NCI-H69 (cell line): ENCODE results near the gene DISC1.
"Not testable (repeated sequence)": the region's sequence is repeated elsewhere in the genome, so short reads cannot be mapped to it uniquely, and the experiment has no call there.

Experiments used
- DNase-seq: peaks from one replicate; lab custom pipeline; 2025; lab: John Stamatoyannopoulos, UW

DISC1 gene

GRCh38 chr1:231626535-231626950 is at the start of gene DISC1:
DISC1 (plus strand) TSS chr1:231626790; CDS start chr1:231626868, 78 bp downstream.
- peak; percentile 95 for DNase-seq

- no peak for DNase-seq
Observed at GRCh38 chr1:231576804-231577718, 49.5 kb upstream of the DISC1 start.

- no peak for DNase-seq
Observed at GRCh38 chr1:231580874-231581273, 45.7 kb upstream of the DISC1 start.

- no peak for DNase-seq
Observed at GRCh38 chr1:231581859-231582258, 44.7 kb upstream of the DISC1 start.

- no peak for DNase-seq
Observed at GRCh38 chr1:231583376-231583775, 43.2 kb upstream of the DISC1 start.

- peak; percentile 55 for DNase-seq
Observed at GRCh38 chr1:231584117-231584516, 42.5 kb upstream of the DISC1 start.

GRCh38 chr1:231584921-231585320 is 41.7 kb upstream of the DISC1 start:
- DNase-seq = no peak

- DNase-seq = peak; percentile 52
Observed at GRCh38 chr1:231590453-231591198, 36.0 kb upstream of the DISC1 start.

- no peak for DNase-seq
Observed at GRCh38 chr1:231591466-231591865, 35.1 kb upstream of the DISC1 start.

GRCh38 chr1:231592809-231593208 is 33.8 kb upstream of the DISC1 start:
- DNase-seq = no peak

GRCh38 chr1:231593264-231593663 is 33.3 kb upstream of the DISC1 start:
- DNase-seq = not testable (repeated sequence)

GRCh38 chr1:231594123-231594522 is 32.5 kb upstream of the DISC1 start:
- DNase-seq = no peak

GRCh38 chr1:231594749-231595148 is 31.8 kb upstream of the DISC1 start:
- no peak for DNase-seq

- DNase-seq = peak; percentile 88
Observed at GRCh38 chr1:231596337-231596791, 30.2 kb upstream of the DISC1 start.

- no peak for DNase-seq
Observed at GRCh38 chr1:231597971-231598370, 28.6 kb upstream of the DISC1 start.

- no peak for DNase-seq
Observed at GRCh38 chr1:231600458-231600976, 26.1 kb upstream of the DISC1 start.

- DNase-seq = no peak
Observed at GRCh38 chr1:231601824-231602672, 24.5 kb upstream of the DISC1 start.

- no peak for DNase-seq
Observed at GRCh38 chr1:231602673-231602984, 24.0 kb upstream of the DISC1 start.

GRCh38 chr1:231603598-231604275 is 22.9 kb upstream of the DISC1 start:
- DNase-seq = peak; percentile 79

- DNase-seq = no peak
Observed at GRCh38 chr1:231604276-231604621, 22.3 kb upstream of the DISC1 start.
